HCT116 (cell line): ENCODE results near the gene CCNL1. TPM values are rescaled to one million over a fixed set of nuclear protein-coding genes. Genes with fewer than 3 reads are reported as not detected.

Experiments used
- ATAC-seq: fragments of 200-7000 bp; cut with Tn5 transposase; 2 replicates; pipeline ENCODE4 v1.9.1; 2020; ENCODE audit warnings: mild to moderate bottlenecking, moderate library complexity
- BruUV-seq: library from RNA; stranded (reverse); fragments of 400-500 nt; replicated peaks from 2 replicates; lab custom pipeline; 2021; lab: Mats Ljungman, UMichigan
- CTCF ChIA-PET: fragments of 300-600 bp; sonication (Branson Sonifier 250); formaldehyde crosslinking; loops from one replicate; lab custom pipeline; 2021; ENCODE audit warnings: antibody characterized with exemption; lab: Charles Lee
- POLR2A ChIA-PET: fragments of 300-600, 350-600 bp; sonication (Branson Sonifier 250); formaldehyde crosslinking; loops from one replicate; lab custom pipeline; 2021; ENCODE audit warnings: antibody characterized with exemption; lab: Charles Lee
- RAD21 ChIA-PET, 2 experiments: fragments of 300-600 bp; sonication (Branson Sonifier 250); formaldehyde crosslinking; loops; one replicate each; lab custom pipeline; 2023; ENCODE audit warnings: low total read pairs in 2 of 2; ENCODE audit not compliant: uncharacterized antibody in 2 of 2, unreplicated experiment in 2 of 2, low non-redundant PET in 1 of 2; lab: Charles Lee
- DNase-seq: peaks from one replicate; pipeline ENCODE4 v3.0.0-alpha.2; 2010; ENCODE audit warnings: low read depth, low spot score
- H2AFZ ChIP-seq: fragments of 200-600 bp; shearing (Covaris generic), sonication (generic); 2 replicates; pipeline ENCODE4 v1.6.1; 2017; ENCODE audit warnings: low read depth, mixed run types, mixed read lengths, antibody characterized with exemption, low read length; ENCODE audit not compliant: poor library complexity, severe bottlenecking
- H3K27ac ChIP-seq: 2 replicates; pipeline ENCODE4 v1.5.1; 2012; ENCODE audit warnings: low read depth, low read length
- H3K27me3 ChIP-seq: fragments of 200-600 bp; sonication (generic); 2 replicates; pipeline ENCODE4 v1.6.1; 2016; ENCODE audit warnings: mixed run types, low read length, mixed read lengths; ENCODE audit not compliant: insufficient read depth
- H3K36me3 ChIP-seq, 2 experiments: fragments of 200-500 bp in 1 of 2; fragments of 200-600 bp in 1 of 2; sonication (Bioruptor generic) in 1 of 2; sonication (generic) in 1 of 2; 2 replicates each; pipeline versions ENCODE4 v1.5.1 to v1.6.1; 2014 to 2016; ENCODE audit warnings: low read length in 2 of 2, inconsistent platforms in 1 of 2, mixed read lengths in 1 of 2, mixed run types in 1 of 2; ENCODE audit not compliant: insufficient read depth in 2 of 2, control insufficient read depth in 1 of 2
- H3K4me1 ChIP-seq, 2 experiments: fragments of 200-600 bp in 1 of 2; sonication (generic) in 1 of 2; 2 replicates each; pipeline versions ENCODE4 v1.5.1 to v1.6.1; 2012 to 2017; ENCODE audit warnings: low read length in 2 of 2, inconsistent platforms in 1 of 2, mild to moderate bottlenecking in 1 of 2, mixed read lengths in 1 of 2, mixed run types in 1 of 2, moderate library complexity in 1 of 2; ENCODE audit not compliant: insufficient read depth in 2 of 2, control insufficient read depth in 1 of 2
- H3K4me2 ChIP-seq: fragments of 200-600 bp; sonication (generic); 2 replicates; pipeline ENCODE4 v1.6.1; 2017; ENCODE audit warnings: mixed run types, low read length, mixed read lengths
- H3K4me3 ChIP-seq, 2 experiments: fragments of 200-600 bp in 1 of 2; sonication (generic) in 1 of 2; replicated peaks in 1 of 2; 2 replicates each; pipeline ENCODE4 v1.5.1; 2011 to 2016; ENCODE audit warnings: low read length in 2 of 2, control low read depth in 1 of 2, low read depth in 1 of 2, mild to moderate bottlenecking in 1 of 2, mixed read lengths in 1 of 2, mixed run types in 1 of 2
- H3K79me2 ChIP-seq: fragments of 200-600 bp; sonication (generic); 2 replicates; pipeline ENCODE4 v1.6.1; 2017; ENCODE audit warnings: mild to moderate bottlenecking, mixed run types, low read length, moderate library complexity, mixed read lengths; ENCODE audit not compliant: insufficient read depth
- H3K9ac ChIP-seq: fragments of 200-600 bp; sonication (generic); 2 replicates; pipeline ENCODE4 v1.6.1; 2016; ENCODE audit warnings: low read length, mixed read lengths
- H3K9me2 ChIP-seq: fragments of 200-600 bp; sonication (generic), shearing (Covaris generic); 2 replicates; pipeline ENCODE4 v1.6.1; 2017; ENCODE audit warnings: mixed run types, mild to moderate bottlenecking, moderate library complexity; ENCODE audit not compliant: insufficient read depth
- H3K9me3 ChIP-seq, 2 experiments: fragments of 200-500 bp in 1 of 2; fragments of 200-600 bp in 1 of 2; sonication (Bioruptor generic) in 1 of 2; sonication (generic) in 1 of 2; 2 replicates each; pipeline ENCODE4 v1.6.1; 2014 to 2017; ENCODE audit warnings: low read length in 2 of 2, mixed read lengths in 2 of 2, inconsistent platforms in 1 of 2, low read depth in 1 of 2, mild to moderate bottlenecking in 1 of 2, mixed run types in 1 of 2, moderate library complexity in 1 of 2; ENCODE audit not compliant: control insufficient read depth in 1 of 2, insufficient read depth in 1 of 2
- H4K20me1 ChIP-seq: fragments of 200-600 bp; sonication (generic), shearing (Covaris generic); 2 replicates; pipeline ENCODE4 v1.6.1; 2017; ENCODE audit warnings: mixed run types, mild to moderate bottlenecking, moderate library complexity; ENCODE audit not compliant: insufficient read depth
- FOSL1 ChIP-seq: IDR thresholded peaks from 2 replicates; pipeline ENCODE4 v1.6.1; 2012; ENCODE audit warnings: low read depth
- JUND ChIP-seq: IDR thresholded peaks from 2 replicates; pipeline ENCODE4 v1.6.1; 2012
- RAD21 ChIP-seq: IDR thresholded peaks from 2 replicates; pipeline ENCODE4 v1.6.1; 2012; ENCODE audit warnings: low read depth, mild to moderate bottlenecking
- SRF ChIP-seq: IDR thresholded peaks from 2 replicates; pipeline ENCODE4 v1.6.1; 2012; ENCODE audit warnings: low read depth
- YY1 ChIP-seq: IDR thresholded peaks from 2 replicates; pipeline ENCODE4 v1.6.1; 2011; ENCODE audit warnings: low read length, low read depth, moderate library complexity, mild to moderate bottlenecking; ENCODE audit not compliant: insufficient replicate concordance; ENCODE audit errors: extremely low read depth
- ZNF274 ChIP-seq: fragments of 200-500 bp; sonication (Bioruptor generic); IDR thresholded peaks from 2 replicates; pipeline ENCODE4 v1.6.1; 2014; ENCODE audit warnings: mild to moderate bottlenecking, low read depth, low read length, inconsistent platforms
- intact Hi-C: fragments of 100-400 bp; cut with micrococcal nuclease; formaldehyde crosslinking; loops from 2 replicates; pipeline ENCODE4 v1.10.0; 2022
- total RNA-seq: library from RNA; stranded (reverse); gene quantifications from one replicate; pipeline ENCODE4 v1.2.1, GENCODE V29; 2021; ENCODE audit not compliant: unreplicated experiment
- TF ChIP-seq, protein P1 (sequence below): IDR thresholded peaks from 2 replicates; pipeline ENCODE4 v1.6.1; 2012
- TF ChIP-seq, protein P2 (sequence below), 3 experiments: fragments of 200-600 bp in 1 of 3; sonication (generic) in 1 of 3; IDR thresholded peaks in 2 of 3; conservative IDR thresholded peaks in 1 of 3; 2 replicates each; pipeline ENCODE4 v1.5.1; 2012 to 2017; ENCODE audit warnings: low read depth in 2 of 3, low read length in 2 of 3, antibody characterized with exemption in 1 of 3, borderline replicate concordance in 1 of 3, control low read depth in 1 of 3, mild to moderate bottlenecking in 1 of 3, mixed read lengths in 1 of 3, mixed run types in 1 of 3, moderate library complexity in 1 of 3; ENCODE audit not compliant: insufficient read depth in 1 of 3

Gene CCNL1
- total RNA-seq, 1 experiment from 2014 or later = 96.7 TPM

DNA sequence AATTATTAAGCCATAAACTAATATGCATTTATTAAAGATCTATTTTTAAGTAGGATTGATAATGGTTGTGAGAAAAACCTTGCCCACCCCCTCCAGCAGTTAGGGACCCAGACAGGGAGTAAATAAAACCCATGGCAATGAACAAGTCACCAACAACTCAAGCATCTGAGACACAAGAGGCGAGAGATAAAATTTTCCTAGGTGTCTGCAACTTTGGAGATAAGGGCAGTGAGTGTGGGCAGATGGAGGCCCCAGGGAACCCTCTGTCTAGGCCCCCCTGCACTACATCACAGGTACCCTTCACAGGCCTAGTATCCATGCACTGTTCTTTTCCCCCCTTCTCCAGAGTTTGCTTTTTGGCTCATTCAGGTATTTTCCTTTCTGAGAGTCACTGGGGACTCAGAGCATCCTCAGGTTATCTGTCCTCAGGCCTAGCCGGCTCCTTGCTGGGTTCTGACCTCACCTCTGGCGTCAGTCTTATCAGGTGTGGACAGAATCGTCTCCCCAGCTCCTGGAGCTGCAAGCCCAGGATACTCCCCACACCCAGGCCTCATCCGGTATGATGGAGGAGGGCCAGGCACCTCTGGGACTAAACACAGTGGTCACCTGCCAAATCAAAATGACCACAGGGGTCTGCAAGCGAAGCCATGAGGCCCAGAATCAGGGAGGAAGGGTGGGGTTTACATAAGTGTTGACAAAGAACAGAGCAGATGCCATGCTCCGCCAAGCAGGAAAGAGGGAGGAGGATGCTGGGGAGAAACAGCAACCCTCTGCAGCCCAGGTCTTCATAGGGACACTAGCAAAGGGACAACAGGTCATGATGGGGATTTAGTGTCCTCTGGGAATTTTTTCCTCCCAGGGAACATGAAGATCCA lies 50.4 kb downstream of the CCNL1 start:
- Histone ChIP-seq H3K27me3 (no peaks in the 10 kb centered on the region), H2AFZ (no peak overlapping the region), H3K9ac (no peak overlapping the region), H3K4me2 (no peak overlapping the region), H3K9me3 (no peaks in the 10 kb centered on the region), H3K4me3 (no peak overlapping the region), H4K20me1 (no peaks in the 10 kb centered on the region), H3K27ac (no peak overlapping the region), H3K79me2 (no peaks in the 10 kb centered on the region), H3K9me2 (no peaks in the 10 kb centered on the region), H3K36me3 (no peaks in the 10 kb centered on the region), H3K4me1 (peaks cover 0 to 6% of the 10 kb centered on the region in 2 experiments; a peak in 1 of 4 replicates)
- TF ChIP-seq SRF (no peak), ZNF274 (no peak), JUND (no peak), RAD21 (no peak), FOSL1 (no peak), YY1 (no peak)
- TF ChIP-seq, protein P1, sequence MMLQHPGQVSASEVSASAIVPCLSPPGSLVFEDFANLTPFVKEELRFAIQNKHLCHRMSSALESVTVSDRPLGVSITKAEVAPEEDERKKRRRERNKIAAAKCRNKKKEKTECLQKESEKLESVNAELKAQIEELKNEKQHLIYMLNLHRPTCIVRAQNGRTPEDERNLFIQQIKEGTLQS = no peak
- TF ChIP-seq, protein P2, sequence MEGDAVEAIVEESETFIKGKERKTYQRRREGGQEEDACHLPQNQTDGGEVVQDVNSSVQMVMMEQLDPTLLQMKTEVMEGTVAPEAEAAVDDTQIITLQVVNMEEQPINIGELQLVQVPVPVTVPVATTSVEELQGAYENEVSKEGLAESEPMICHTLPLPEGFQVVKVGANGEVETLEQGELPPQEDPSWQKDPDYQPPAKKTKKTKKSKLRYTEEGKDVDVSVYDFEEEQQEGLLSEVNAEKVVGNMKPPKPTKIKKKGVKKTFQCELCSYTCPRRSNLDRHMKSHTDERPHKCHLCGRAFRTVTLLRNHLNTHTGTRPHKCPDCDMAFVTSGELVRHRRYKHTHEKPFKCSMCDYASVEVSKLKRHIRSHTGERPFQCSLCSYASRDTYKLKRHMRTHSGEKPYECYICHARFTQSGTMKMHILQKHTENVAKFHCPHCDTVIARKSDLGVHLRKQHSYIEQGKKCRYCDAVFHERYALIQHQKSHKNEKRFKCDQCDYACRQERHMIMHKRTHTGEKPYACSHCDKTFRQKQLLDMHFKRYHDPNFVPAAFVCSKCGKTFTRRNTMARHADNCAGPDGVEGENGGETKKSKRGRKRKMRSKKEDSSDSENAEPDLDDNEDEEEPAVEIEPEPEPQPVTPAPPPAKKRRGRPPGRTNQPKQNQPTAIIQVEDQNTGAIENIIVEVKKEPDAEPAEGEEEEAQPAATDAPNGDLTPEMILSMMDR (IDR thresholded peaks at IDR 0.05 in 2 of 3, conservative IDR thresholded peaks at IDR 0.05 in 1 of 3; ENCODE audit: borderline replicate concordance in 1 of 3, insufficient read depth in 1 of 3, low read depth in 2 of 3, low read length in 2 of 3) = no peak
- no peak for DNase-seq
- BruUV-seq = no TSS peak
- RAD21 ChIA-PET = no interaction called here
- no peak for ATAC-seq
- POLR2A ChIA-PET = no interaction called here
- CTCF ChIA-PET = no interaction called here
- intact Hi-C loops = no loop called here
